ENCODE results near the gene KHSRP. TPM values are rescaled to one million over a fixed set of nuclear protein-coding genes. Genes with fewer than 3 reads are reported as not detected.

Gene KHSRP
- total RNA-seq, 1 donor from 2014 or later = 415 TPM

DNA sequence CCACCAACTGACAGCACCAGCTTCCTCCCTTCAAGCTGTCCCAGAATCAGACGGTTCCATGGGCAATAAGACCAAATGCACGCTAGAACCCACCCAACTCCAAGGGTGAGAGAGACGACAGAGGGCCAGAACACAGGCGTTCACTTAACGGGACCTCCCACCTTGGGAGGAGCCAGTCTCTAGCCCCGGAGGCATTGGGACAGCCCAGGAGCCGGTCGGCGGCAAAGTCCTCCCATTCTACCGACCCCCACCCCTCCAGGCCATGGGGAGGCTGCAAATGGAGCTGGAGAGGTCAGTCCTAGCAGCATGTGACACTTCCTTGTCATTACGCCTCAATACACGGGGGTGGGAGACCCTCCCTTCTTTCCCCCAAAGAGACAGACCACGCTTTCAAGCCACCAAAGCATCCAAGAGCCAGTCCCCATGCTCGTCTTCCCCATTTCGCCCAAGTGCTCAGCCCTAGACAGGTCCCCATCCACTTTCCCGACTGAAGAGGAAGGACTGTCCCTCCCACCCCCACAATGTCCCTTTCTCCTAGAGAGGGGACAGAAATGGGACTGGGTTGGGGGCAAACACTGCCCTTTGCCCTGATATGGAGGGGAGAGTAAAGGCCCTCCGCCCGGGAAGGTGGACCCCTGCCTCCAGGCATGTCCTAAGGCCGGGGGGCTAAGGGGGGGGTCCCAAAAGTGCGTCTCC lies 964 bp downstream of the KHSRP start:
- Mint-ChIP-seq H3K4me3 (peak overlapping the region; percentile 94), H3K27ac (peak overlapping the region; percentile 85), H3K9me3 (no peaks in the 10 kb centered on the region), H3K27me3 (ENCODE audit: insufficient read depth) (no peaks in the 10 kb centered on the region), H3K4me1 (ENCODE audit: low read depth) (peaks cover 28% of the 10 kb centered on the region), H3K36me3 (ENCODE audit: low read depth) (peaks cover 19% of the 10 kb centered on the region)
- intact Hi-C loops (cut with micrococcal nuclease) = loop anchor here (10.0 kb wide), 1 partner anchor 799 kb away; the partner anchor contains the start of genes SAFB and SAFB2
- DNase-seq (ENCODE audit: low spot score) = peak; percentile 28

DNA sequence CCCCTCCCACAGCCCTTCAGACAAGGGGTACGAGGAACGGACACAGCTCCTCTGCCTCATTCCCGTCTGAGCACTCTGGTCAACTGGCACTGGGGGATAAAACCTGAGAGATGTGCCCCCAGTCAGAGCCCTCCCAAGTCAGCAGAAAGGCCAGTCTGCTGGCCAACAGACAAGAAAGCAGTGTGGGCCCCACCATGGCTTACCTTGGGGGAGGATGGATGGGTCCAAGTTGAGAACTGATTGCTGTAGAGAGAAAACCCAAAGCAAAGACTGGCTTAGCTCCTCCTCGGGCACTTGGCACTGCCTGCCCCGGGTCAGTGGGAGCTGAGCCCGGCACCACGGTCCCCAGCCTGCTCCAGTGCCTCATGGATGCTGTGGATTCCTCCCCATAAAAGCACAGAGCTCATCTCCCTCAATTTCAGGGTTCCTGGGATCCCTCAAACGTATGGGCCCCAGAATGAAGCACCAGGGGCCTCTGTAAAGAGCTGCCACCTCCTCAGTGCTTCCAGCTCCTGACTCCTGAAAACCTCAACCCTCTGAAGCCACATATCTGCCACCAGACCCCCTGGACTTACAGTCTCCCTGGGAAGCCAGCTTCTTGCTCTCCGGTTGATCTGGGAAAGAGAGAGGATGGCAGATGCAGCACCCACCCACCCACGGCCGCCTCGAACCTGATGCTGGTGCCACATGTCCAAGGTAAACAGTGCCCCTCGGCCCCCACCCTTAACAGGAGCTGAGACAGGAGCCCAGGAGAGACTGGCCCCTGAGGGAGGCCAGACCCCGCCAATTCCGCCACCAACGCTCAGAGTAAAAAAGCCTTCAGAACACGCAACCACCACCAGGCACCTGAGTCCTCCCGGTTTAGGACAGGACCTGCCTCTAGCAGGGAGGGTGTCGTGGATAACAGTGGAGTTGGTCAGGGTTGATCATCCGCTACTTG lies 3.3 kb downstream of the KHSRP start:
- no peak overlapping the region for H3K27ac Mint-ChIP-seq
- peaks cover 28% of the 10 kb centered on the region for H3K4me1 Mint-ChIP-seq (ENCODE audit: low read depth)
- intact Hi-C loops (cut with micrococcal nuclease) = loop anchor here (10.0 kb wide), 1 partner anchor 797 kb away; the partner anchor contains the start of genes SAFB and SAFB2
- peaks cover 28% of the 10 kb centered on the region for H3K36me3 Mint-ChIP-seq (ENCODE audit: low read depth)
- H3K9me3 Mint-ChIP-seq = no peaks in the 10 kb centered on the region
- no peaks in the 10 kb centered on the region for H3K27me3 Mint-ChIP-seq (ENCODE audit: insufficient read depth)
- no peak for DNase-seq (ENCODE audit: low spot score)
- H3K4me3 Mint-ChIP-seq = no peak overlapping the region

DNA sequence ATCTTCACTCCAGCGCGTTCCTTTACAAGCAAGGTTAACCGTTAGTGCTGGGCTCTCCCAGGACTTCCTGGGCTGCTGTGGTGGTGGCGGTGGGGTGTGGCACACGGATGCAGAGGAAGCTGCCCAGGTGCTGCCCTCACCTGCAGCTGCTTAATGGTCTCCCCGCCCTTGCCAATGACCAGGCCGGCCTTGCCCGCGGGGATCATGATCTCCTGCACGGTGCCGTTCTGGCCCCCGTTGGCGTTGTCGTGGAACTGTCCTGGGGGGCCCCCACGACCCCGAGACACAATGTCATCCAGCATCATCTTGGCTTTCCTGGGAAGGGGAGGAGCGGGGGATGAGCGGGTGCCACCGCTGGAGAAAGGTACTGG lies 6.1 kb downstream of the KHSRP start:
- H3K36me3 Mint-ChIP-seq (ENCODE audit: low read depth) = peaks cover 37% of the 10 kb centered on the region
- H3K27ac Mint-ChIP-seq = no peak overlapping the region

DNA sequence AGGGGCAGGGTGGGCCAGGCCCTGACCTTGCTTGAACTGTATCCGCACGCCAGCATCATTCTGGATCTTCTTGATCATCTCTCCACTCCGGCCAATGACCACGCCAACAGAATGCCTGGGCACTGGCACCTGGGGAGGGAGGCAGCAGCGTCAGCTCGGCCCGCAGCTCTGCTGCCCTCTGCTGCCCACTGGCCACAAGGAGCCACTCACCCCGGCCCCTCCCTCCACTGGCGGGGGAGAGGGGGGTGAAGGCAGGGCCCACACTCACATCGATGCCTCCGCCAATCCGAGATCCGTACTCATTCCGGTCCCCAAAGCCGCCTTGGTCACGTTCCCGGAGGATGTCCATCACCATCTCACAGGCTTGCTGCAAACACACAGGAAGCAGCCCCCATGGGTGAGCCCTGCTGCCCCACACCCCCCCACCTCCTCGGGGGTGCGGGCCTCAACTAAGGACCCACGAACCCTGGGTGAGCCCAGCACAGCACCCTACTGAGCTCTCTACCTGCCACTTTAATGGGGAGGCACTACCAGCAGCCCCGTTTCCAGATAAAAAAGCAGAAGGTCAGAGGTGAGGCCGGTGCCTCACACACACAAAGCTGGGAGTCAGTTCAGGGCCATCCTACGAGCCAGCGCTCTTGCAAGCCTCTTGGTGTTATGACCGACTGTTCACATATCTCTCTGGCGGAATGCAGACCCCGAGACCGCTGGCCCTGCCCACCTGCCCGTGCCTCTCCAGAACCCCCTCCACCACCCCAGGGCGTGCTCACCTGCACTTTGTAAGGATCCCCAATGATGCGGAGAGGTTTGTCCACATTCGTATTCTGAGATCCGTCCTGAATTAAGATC lies 6.7 kb downstream of the KHSRP start:
- DNase-seq (ENCODE audit: low spot score) = no peak
- Mint-ChIP-seq H3K36me3 (ENCODE audit: low read depth) (peaks cover 33% of the 10 kb centered on the region), H3K4me1 (ENCODE audit: low read depth) (peaks cover 9% of the 10 kb centered on the region), H3K9me3 (no peaks in the 10 kb centered on the region), H3K27ac (no peak overlapping the region), H3K27me3 (ENCODE audit: insufficient read depth) (no peaks in the 10 kb centered on the region), H3K4me3 (no peak overlapping the region)
- intact Hi-C loops (cut with micrococcal nuclease) = no loop called here

More for the DNA sequence above, 6.1 kb downstream of the KHSRP start:
- H3K4me3 Mint-ChIP-seq = no peak overlapping the region
- no peak for DNase-seq (ENCODE audit: low spot score)
- no peaks in the 10 kb centered on the region for H3K9me3 Mint-ChIP-seq
- peaks cover 15% of the 10 kb centered on the region for H3K4me1 Mint-ChIP-seq (ENCODE audit: low read depth)
- intact Hi-C loops (cut with micrococcal nuclease) = no loop called here
- H3K27me3 Mint-ChIP-seq (ENCODE audit: insufficient read depth) = no peaks in the 10 kb centered on the region

DNA sequence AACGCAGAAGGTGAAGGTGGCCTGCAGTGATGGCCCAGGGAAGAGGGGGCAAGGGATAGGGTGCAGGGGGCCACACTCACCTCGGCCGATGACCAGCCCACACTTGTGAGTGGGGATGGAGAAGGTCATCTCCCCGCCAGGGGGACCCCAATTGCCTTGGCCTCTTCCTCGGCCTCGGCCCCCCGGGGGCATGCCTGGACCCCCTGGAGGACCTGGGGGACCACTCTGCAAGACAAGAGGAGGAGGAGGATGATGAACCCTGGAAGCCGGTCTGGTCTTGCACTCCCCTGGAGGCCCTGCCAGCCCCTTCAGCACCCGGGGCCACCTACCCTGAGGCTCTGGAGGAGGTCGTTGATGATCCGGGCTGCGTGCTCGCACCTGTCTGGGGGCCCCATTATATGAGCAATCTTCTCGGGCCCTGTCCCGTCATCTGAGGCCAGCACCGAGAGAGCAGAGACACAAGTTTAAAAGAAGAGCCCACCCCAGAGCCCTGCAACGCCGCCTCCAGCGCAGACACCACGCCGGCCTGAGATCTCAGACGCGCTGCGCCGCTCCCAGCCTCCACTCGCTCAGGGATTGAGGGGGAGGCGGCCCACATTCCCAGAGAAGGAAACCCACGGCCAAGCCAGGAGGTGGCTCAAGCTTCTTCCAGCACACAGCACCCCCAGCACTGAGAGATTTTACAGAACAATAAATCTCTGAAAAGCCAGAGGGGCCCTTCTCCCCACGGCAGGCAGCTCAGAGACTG lies 7.8 kb downstream of the KHSRP start:
- Mint-ChIP-seq H3K9me3 (no peaks in the 10 kb centered on the region), H3K36me3 (ENCODE audit: low read depth) (peaks cover 27% of the 10 kb centered on the region)

DNA sequence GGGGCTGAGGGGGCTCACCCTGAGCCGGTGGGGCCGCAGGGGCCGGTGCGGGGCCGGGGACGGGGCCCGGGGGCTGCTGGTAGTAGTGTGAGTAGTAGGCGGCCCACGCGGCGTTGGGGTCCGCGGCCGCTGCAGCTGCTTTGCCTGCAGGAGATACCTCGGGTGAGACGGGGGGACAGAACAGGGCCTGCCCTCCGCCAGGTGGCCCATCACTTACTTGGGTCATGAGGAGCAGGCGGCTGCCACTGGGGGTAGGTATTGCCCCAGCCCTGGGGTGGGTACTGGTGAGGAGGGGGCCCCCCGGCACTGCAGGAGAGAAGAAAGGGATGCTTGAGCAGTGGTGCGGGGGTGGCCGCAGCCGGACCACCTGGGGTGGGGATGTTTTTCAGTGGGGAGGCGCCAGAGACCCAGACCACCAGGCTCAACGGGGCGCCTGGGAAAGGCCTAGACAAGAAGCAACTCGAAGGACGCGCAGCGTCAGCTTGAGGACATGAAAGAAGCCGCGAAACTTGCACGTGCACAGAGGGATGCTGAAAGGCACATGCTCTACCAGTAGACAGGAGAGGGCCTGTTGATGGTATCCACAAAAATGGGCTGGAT lies 8.9 kb downstream of the KHSRP start:
- peaks cover 25% of the 10 kb centered on the region for H3K36me3 Mint-ChIP-seq (ENCODE audit: low read depth)

More for the DNA sequence above, 7.8 kb downstream of the KHSRP start:
- intact Hi-C loops (cut with micrococcal nuclease) = no loop called here
- Mint-ChIP-seq H3K4me3 (no peak overlapping the region), H3K27me3 (ENCODE audit: insufficient read depth) (no peaks in the 10 kb centered on the region), H3K4me1 (ENCODE audit: low read depth) (no peaks in the 10 kb centered on the region), H3K27ac (no peak overlapping the region)
- DNase-seq (ENCODE audit: low spot score) = no peak

DNA sequence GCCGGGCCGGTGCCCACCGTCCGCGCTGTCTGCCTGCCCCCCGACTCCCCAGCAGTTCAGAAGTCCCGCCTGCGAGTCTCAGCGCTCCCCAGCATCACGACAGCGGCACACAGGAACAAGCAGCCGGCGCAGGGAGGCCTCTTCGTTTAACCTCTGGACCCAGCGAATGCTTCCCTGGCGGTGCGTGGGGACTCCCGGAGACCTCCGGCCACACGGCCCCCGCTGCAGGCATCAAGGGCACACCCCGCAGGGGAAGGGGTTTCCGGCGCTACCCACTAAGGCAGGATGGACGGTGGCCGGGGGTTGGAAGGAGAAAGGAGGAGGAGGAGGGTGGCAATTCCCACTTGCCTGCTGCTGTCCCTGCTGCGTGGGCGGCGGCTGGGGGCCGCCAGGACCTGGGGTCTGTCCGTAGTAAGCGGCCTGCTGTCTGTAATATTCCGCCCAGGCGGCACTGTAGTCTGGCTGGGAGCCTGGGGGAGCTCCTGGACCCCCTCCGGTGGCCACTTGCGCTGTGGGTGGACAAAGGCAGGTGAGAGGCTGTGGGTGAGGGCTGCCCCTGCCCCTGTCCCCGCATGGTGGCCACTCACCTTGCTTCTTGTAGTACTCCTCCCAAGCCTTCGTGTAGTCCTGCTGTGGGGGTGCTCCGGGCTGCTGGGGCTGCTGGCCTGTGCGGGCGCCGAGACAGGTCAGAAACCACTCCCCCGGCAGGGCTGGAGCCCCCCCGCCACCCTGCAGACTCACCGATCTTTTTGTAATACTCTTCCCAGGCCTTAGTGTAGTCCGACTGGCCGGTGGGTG lies 9.6 kb downstream of the KHSRP start:
- intact Hi-C loops (cut with micrococcal nuclease) = no loop called here
- Mint-ChIP-seq H3K4me1 (ENCODE audit: low read depth) (no peaks in the 10 kb centered on the region), H3K27me3 (ENCODE audit: insufficient read depth) (no peaks in the 10 kb centered on the region), H3K4me3 (no peak overlapping the region), H3K9me3 (no peaks in the 10 kb centered on the region), H3K27ac (no peak overlapping the region), H3K36me3 (ENCODE audit: low read depth) (peaks cover 22% of the 10 kb centered on the region)
- DNase-seq (ENCODE audit: low spot score) = no peak

More for the DNA sequence above, 8.9 kb downstream of the KHSRP start:
- Mint-ChIP-seq H3K27ac (no peak overlapping the region), H3K4me1 (ENCODE audit: low read depth) (no peaks in the 10 kb centered on the region), H3K27me3 (ENCODE audit: insufficient read depth) (no peaks in the 10 kb centered on the region), H3K4me3 (no peak overlapping the region), H3K9me3 (no peaks in the 10 kb centered on the region)
- DNase-seq (ENCODE audit: low spot score) = no peak
- intact Hi-C loops (cut with micrococcal nuclease) = no loop called here

DNA sequence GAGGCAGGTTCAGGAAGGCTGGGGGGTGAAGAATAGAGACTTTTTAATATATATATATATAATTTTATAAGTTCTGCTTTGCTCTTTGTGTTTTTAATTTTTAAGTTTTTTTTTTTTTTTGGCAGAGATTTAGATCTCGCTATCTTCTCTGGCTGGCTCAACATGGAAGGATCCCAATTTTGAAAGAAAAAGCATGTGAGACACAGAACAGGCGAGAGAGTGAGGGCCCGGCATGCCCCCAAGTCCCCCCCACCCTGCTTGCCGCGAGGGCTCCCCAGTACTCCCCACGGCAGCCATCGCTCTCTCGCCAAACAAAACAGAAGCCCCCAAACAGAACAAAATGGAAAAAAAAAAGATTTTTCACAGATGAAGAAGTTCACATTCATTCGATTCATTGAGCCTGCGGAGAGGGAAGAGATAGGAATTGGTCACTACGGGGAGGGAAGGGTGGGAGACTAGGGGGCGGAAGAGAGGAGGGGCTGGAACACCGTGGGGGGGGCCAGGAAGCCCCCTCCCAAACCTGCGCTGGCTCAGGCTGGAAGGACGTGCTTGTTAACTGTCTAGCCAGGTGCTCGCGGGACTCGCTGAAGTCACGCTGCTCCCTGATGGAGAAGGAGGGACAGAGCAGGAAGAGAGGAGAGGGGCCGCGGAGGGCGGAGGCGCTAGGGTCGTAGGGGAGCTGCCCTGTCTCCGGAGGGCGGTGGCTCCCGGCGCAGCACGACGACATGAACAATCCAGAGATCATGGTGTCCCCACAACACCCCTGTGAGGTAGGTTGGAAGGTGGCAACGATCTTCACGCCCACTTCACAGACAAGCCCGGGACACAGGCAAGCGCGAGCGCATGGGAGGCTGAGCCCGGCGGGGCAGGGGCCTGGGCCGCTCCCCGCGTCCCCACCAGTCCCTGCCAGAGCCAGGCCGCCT lies 10.6 kb downstream of the KHSRP start:
- Mint-ChIP-seq H3K4me1 (ENCODE audit: low read depth) (no peaks in the 10 kb centered on the region), H3K4me3 (no peak overlapping the region), H3K9me3 (no peaks in the 10 kb centered on the region), H3K27me3 (ENCODE audit: insufficient read depth) (no peaks in the 10 kb centered on the region), H3K36me3 (ENCODE audit: low read depth) (peaks cover 19% of the 10 kb centered on the region), H3K27ac (no peak overlapping the region)
- DNase-seq (ENCODE audit: low spot score) = no peak
- intact Hi-C loops (cut with micrococcal nuclease) = no loop called here

DNA sequence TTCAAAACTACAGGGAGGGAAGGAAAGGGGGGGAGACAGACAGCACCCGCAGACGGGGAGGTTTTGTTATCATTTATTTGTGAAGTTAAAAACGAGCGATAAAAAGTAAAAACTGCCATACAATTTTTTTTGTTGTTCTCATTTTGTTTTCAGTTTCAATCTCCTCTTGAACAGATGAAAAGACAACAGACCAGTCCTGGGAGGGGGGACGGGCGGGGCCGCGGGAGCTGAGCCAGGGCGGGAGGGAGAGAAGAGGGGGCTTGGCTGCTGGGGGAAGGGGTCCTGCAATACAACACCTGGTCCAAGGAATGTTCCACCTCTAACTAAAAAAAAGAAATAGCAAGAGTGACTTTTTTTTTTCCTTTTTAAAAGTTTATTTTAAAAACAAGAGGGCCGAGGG lies 11.3 kb downstream of the KHSRP start:
- no peak for DNase-seq (ENCODE audit: low spot score)
- Mint-ChIP-seq H3K27ac (no peak overlapping the region), H3K9me3 (no peaks in the 10 kb centered on the region), H3K27me3 (ENCODE audit: insufficient read depth) (no peaks in the 10 kb centered on the region), H3K4me1 (ENCODE audit: low read depth) (no peaks in the 10 kb centered on the region), H3K36me3 (ENCODE audit: low read depth) (peaks cover 17% of the 10 kb centered on the region), H3K4me3 (no peak overlapping the region)
- intact Hi-C loops (cut with micrococcal nuclease) = no loop called here

GRCh38 chr19:6412447-6413091 lies 12.0 kb downstream of the KHSRP start:
- intact Hi-C loops (cut with micrococcal nuclease) = no loop called here
- Mint-ChIP-seq H3K27ac (no peak overlapping the region), H3K36me3 (ENCODE audit: low read depth) (peaks cover 15% of the 10 kb centered on the region), H3K4me1 (ENCODE audit: low read depth) (no peaks in the 10 kb centered on the region), H3K4me3 (no peak overlapping the region), H3K9me3 (no peaks in the 10 kb centered on the region), H3K27me3 (ENCODE audit: insufficient read depth) (peaks cover 2% of the 10 kb centered on the region)
- no peak for DNase-seq (ENCODE audit: low spot score)
